ENCODE results near the gene AP1AR. TPM values are rescaled to one million over a fixed set of nuclear protein-coding genes. Genes with fewer than 3 reads are reported as not detected.
"Not testable (repeated sequence)": the region's sequence is repeated elsewhere in the genome, so short reads cannot be mapped to it uniquely, and the experiment has no call there.

Gene AP1AR
- total RNA-seq, 1 experiment from 2014 or later: 38.4 TPM

DNA sequence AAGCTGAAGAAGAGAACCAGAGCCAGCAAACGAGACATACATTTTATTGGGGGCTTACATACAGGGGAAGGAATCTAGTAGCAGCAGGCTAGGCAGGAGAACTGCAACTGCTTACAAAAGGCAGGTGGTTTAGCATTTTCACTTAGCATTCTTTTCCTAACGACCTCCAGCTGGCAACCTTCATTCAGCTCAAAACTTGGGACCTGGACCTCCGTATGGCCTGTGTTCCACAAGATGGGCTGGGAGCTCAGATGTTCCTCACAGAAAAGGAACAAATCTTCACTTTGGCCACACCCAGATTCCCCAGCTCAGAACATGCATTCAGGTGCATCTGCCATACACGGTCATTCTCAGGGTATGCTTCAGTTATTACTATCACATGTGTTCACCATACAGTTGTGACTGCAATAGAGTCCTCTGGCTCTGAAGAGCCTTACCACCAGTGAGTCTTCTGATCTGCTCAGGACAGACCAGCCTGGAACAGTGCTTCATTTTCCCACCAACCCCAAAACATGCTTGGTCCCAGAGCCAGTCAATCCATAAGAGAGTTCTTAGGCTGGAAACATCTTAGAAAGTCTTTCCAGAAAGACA is 29.6 kb upstream of the AP1AR start:
- intact Hi-C loops (cut with micrococcal nuclease): no loop called here
- peaks cover 8% of the 10 kb centered on the region for H3K4me1 Mint-ChIP-seq (ENCODE audit: insufficient read depth, unreplicated experiment)
- no peaks in the 10 kb centered on the region for H3K27me3 Mint-ChIP-seq (ENCODE audit: insufficient read depth, unreplicated experiment)
- BruUV-seq (replicated peaks): no TSS peak
- CTCF ChIA-PET: no interaction called here
- POLR2A ChIA-PET: no interaction called here
- H3K27ac Mint-ChIP-seq (ENCODE audit: low read depth, unreplicated experiment): no peak overlapping the region
- no peak for DNase-seq (ENCODE audit: unreplicated experiment)
- TF ChIP-seq, protein P1, sequence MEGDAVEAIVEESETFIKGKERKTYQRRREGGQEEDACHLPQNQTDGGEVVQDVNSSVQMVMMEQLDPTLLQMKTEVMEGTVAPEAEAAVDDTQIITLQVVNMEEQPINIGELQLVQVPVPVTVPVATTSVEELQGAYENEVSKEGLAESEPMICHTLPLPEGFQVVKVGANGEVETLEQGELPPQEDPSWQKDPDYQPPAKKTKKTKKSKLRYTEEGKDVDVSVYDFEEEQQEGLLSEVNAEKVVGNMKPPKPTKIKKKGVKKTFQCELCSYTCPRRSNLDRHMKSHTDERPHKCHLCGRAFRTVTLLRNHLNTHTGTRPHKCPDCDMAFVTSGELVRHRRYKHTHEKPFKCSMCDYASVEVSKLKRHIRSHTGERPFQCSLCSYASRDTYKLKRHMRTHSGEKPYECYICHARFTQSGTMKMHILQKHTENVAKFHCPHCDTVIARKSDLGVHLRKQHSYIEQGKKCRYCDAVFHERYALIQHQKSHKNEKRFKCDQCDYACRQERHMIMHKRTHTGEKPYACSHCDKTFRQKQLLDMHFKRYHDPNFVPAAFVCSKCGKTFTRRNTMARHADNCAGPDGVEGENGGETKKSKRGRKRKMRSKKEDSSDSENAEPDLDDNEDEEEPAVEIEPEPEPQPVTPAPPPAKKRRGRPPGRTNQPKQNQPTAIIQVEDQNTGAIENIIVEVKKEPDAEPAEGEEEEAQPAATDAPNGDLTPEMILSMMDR (IDR thresholded peaks at IDR 0.05; ENCODE audit: unreplicated experiment): no peak
- no peaks in the 10 kb centered on the region for H3K36me3 Mint-ChIP-seq (ENCODE audit: insufficient read depth, unreplicated experiment)
- no peak overlapping the region for H3K4me3 Mint-ChIP-seq (ENCODE audit: unreplicated experiment)
- H3K9me3 Mint-ChIP-seq (ENCODE audit: unreplicated experiment): no peaks in the 10 kb centered on the region

DNA sequence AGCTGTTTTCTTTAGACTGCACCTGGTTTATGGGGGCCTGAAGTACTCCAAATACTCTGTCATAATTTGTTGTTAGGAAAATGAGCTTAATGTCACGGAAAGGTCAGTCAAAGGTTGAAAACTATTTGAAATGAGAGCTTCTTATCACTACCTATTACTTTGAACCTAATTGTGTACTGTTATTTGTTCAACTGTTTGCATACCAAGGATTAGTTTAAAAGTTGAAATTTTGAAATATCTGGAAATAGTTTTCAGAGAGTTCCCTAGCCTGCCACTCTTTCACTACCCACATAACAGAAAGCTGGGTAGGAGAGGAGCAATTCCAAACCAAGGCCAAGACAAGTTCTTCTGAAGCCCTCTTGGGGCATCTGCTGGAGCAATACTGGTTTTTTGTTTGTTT is 28.0 kb upstream of the AP1AR start:
- Mint-ChIP-seq H3K9me3 (ENCODE audit: unreplicated experiment) (no peaks in the 10 kb centered on the region), H3K4me3 (ENCODE audit: unreplicated experiment) (no peak overlapping the region), H3K36me3 (ENCODE audit: insufficient read depth, unreplicated experiment) (no peaks in the 10 kb centered on the region), H3K4me1 (ENCODE audit: insufficient read depth, unreplicated experiment) (peaks cover 8% of the 10 kb centered on the region), H3K27me3 (ENCODE audit: insufficient read depth, unreplicated experiment) (no peaks in the 10 kb centered on the region), H3K27ac (ENCODE audit: low read depth, unreplicated experiment) (no peak overlapping the region)
- CTCF ChIA-PET: interaction anchor here (0.6 to 1.1 kb wide), 5 partner anchors 15 to 105 kb away, joined by 3 read pairs; no protein-coding TSS in a partner anchor
- TF ChIP-seq, protein P1 (IDR thresholded peaks at IDR 0.05; ENCODE audit: unreplicated experiment): no peak
- intact Hi-C loops (cut with micrococcal nuclease): no loop called here
- POLR2A ChIA-PET: interaction anchor here (0.6 kb wide), 1 partner anchor 19 kb away, joined by 4 read pairs; no protein-coding TSS in a partner anchor
- no peak for DNase-seq (ENCODE audit: unreplicated experiment)
- no TSS peak for BruUV-seq (replicated peaks)

DNA sequence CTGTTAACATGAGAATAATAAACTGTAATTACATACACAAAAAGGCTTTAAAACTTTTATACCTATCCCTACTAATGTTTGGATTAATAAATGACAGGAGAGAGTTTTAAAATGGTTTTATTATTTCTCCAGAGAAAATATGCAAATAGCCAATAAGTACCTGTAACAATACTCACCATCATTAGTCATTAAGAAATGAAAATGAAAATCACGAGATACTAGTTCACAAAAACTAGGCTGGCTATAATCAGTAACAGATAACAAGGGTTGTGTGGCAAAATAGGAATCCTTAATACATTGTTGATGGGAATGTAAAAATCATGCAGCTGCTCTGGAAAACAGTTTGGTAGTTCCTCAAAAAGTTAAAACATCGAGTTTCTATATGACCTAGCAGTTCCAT is 25.2 kb upstream of the AP1AR start:
- TF ChIP-seq, protein P1 (IDR thresholded peaks at IDR 0.05; ENCODE audit: unreplicated experiment): no peak
- H3K36me3 Mint-ChIP-seq (ENCODE audit: insufficient read depth, unreplicated experiment): no peaks in the 10 kb centered on the region
- peaks cover 9% of the 10 kb centered on the region for H3K9me3 Mint-ChIP-seq (ENCODE audit: unreplicated experiment)
- H3K27me3 Mint-ChIP-seq (ENCODE audit: insufficient read depth, unreplicated experiment): no peaks in the 10 kb centered on the region
- DNase-seq (ENCODE audit: unreplicated experiment): no peak
- H3K27ac Mint-ChIP-seq (ENCODE audit: low read depth, unreplicated experiment): no peak overlapping the region
- ChIA-PET CTCF (interaction anchor here (0.6 kb wide), 1 partner anchor 30 kb away, joined by 3 read pairs; no protein-coding TSS in a partner anchor), POLR2A (no interaction called here)
- H3K4me1 Mint-ChIP-seq (ENCODE audit: insufficient read depth, unreplicated experiment): no peaks in the 10 kb centered on the region
- intact Hi-C loops (cut with micrococcal nuclease): no loop called here
- no TSS peak for BruUV-seq (replicated peaks)
- H3K4me3 Mint-ChIP-seq (ENCODE audit: unreplicated experiment): no peak overlapping the region

DNA sequence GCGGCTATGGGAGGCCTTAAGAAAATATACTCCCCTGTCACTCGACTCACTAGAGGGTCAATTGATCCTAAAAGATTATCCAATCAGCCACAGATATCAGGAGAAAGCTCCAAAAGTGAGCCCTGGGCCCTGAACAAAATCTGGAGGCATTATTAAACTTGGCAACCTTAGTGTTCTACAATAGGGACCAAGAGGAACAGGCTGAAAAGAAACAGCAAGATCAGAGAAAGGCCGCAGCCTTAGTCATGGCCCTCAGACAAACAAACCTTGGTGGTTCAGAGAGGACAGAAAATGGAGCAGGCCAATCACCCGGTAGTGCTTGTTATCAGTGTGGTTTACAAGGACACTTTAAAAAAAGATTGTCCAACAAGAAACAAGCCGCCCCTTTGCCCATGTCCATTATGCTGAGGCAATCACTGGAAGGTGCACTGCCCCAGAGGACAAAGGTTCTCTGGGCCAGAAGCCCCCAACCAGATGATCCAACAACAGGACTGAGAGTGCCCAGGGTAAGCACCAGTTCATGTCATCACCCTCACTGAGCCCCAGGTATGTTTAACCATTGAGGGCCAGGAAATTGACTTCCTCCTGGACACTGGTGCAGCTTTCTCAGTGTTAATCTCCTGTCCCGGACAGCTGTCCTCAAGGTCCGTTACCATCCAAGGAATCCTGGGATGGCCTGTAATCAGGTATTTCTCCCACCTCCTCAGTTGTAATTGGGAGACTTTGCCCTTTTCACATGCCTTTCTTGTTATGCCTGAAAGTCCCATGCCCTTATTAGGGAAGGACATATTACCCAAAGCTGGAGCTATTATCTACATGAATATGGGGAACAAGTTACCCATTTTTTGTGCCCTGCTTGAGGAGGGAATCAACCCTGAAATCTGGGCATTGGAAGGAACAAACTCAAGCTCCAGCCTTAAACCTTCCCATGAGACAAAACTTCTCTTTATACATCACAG is 23.2 kb upstream of the AP1AR start:
- intact Hi-C loops (cut with micrococcal nuclease); H3K9me3 Mint-ChIP-seq (ENCODE audit: unreplicated experiment); H3K27ac Mint-ChIP-seq (ENCODE audit: low read depth, unreplicated experiment); H3K36me3 Mint-ChIP-seq (ENCODE audit: insufficient read depth, unreplicated experiment); H3K27me3 Mint-ChIP-seq (ENCODE audit: insufficient read depth, unreplicated experiment); DNase-seq (ENCODE audit: unreplicated experiment); POLR2A ChIA-PET; H3K4me3 Mint-ChIP-seq (ENCODE audit: unreplicated experiment); BruUV-seq (replicated peaks); H3K4me1 Mint-ChIP-seq (ENCODE audit: insufficient read depth, unreplicated experiment): not testable (repeated sequence)
- CTCF ChIA-PET: interaction anchor here (0.5 to 1.3 kb wide), 4 partner anchors 11 to 95 kb away, joined by 3 to 5 read pairs (median 4); no protein-coding TSS in a partner anchor
